ENCODE results near the gene MRPS24. TPM values are rescaled to one million over a fixed set of nuclear protein-coding genes. Genes with fewer than 3 reads are reported as not detected.

MRPS24 gene
- total and polyA plus RNA-seq, 2 donors (not counting 3 experiments of a cell fraction or from before 2014, with no cell fraction given), result 105 to 279 TPM

Small RNA genes within 50 kb of the gene (small RNA-seq; reads per million reads assigned to genes)
- not detected for gene MRPS24 (ENCODE audit: insufficient read depth, insufficient read length, low read depth, low replicate concordance)

Other genes with a start within 250 kb of the MRPS24 start
- 55.1 and 58.0 TPM in 2 replicates for gene COA1, start 140.0 kb downstream of the MRPS24 start, total RNA-seq
- gene COA1, start 140.0 kb downstream of the MRPS24 start, polyA plus RNA-seq, result 24.8 and 38.1 TPM in 2 replicates
- 34.5 and 38.2 TPM in 2 replicates for gene BLVRA, start 110.8 kb downstream of the MRPS24 start, total RNA-seq
- gene BLVRA, start 110.8 kb downstream of the MRPS24 start, polyA plus RNA-seq, result 15.8 and 24.0 TPM in 2 replicates
- gene URGCP, start 37.1 kb upstream of the MRPS24 start, total RNA-seq, result 25.3 and 26.8 TPM in 2 replicates
- gene URGCP, start 37.1 kb upstream of the MRPS24 start, polyA plus RNA-seq, result 13.1 and 14.9 TPM in 2 replicates
- gene UBE2D4, start 56.9 kb upstream of the MRPS24 start, total RNA-seq, result 11.3 and 11.7 TPM in 2 replicates
- 19.8 and 27.1 TPM in 2 replicates for gene UBE2D4, start 56.9 kb upstream of the MRPS24 start, polyA plus RNA-seq
- 0.12 TPM in 1 of 2 replicates, not detected in the other for gene SPDYE1, start 128.4 kb upstream of the MRPS24 start, total RNA-seq
- gene SPDYE1, start 128.4 kb upstream of the MRPS24 start, polyA plus RNA-seq, result not detected in 2 replicates
- 92.1 and 94.0 TPM in 2 replicates for gene DBNL, start 175.2 kb upstream of the MRPS24 start, total RNA-seq
- gene DBNL, start 175.2 kb upstream of the MRPS24 start, polyA plus RNA-seq, result 123 and 127 TPM in 2 replicates
- gene PGAM2, start 196.1 kb upstream of the MRPS24 start, total RNA-seq, result not detected in 2 replicates
- gene PGAM2, start 196.1 kb upstream of the MRPS24 start, polyA plus RNA-seq, result 0.11 and 0.19 TPM in 2 replicates
- 14.6 and 20.0 TPM in 2 replicates for gene POLM, start 213.0 kb upstream of the MRPS24 start, total RNA-seq
- gene POLM, start 213.0 kb upstream of the MRPS24 start, polyA plus RNA-seq, result 10.5 and 12.4 TPM in 2 replicates
- gene AEBP1, start 234.8 kb upstream of the MRPS24 start, total RNA-seq, result 47.7 and 48.0 TPM in 2 replicates
- gene AEBP1, start 234.8 kb upstream of the MRPS24 start, polyA plus RNA-seq, result 20.6 and 23.2 TPM in 2 replicates